K562 (cell line): ENCODE measurements around the gene ENG. TPM values are rescaled to one million over a fixed set of nuclear protein-coding genes. Genes with fewer than 3 reads are reported as not detected.

ENCODE experiments used
- ATAC-seq: fragments of 200-7000 bp; cut with Tn5 transposase; 3 replicates; pipeline ENCODE4 v1.9.1; 2020; ENCODE audit warnings: moderate library complexity
- BruUV-seq: library from RNA; stranded (reverse); fragments of 400-500 nt; replicated peaks from 2 replicates; lab custom pipeline; 2021; lab: Mats Ljungman, UMichigan
- CTCF ChIA-PET: fragments of 300-600 bp; formaldehyde crosslinking; extraction: SDS; loops from one replicate; lab custom pipeline; 2021; ENCODE audit warnings: low intra/inter-chr PET ratio; lab: Yijun Ruan, JAX
- POLR2A ChIA-PET: fragments of 300-600, 350-650 bp; sonication (Branson Sonifier 250); formaldehyde crosslinking; extraction: SDS; loops from one replicate; lab custom pipeline; 2021; ENCODE audit warnings: antibody characterized with exemption, inconsistent platforms; lab: Yijun Ruan, JAX
- DNase-seq, 4 experiments: peaks; one replicate each; pipeline versions ENCODE4 v3.0.0 to v3.0.0-alpha.2; 2011 to 2018; ENCODE audit warnings: low spot score in 3 of 4, mixed read lengths in 3 of 4; ENCODE audit errors: extremely low read depth in 1 of 4
- FAIRE-seq: peaks from 2 replicates; lab custom pipeline; 2011; peaks lifted over from hg19 to GRCh38; lab: Jason Lieb, UNC
- H2AFZ ChIP-seq: 2 replicates; pipeline ENCODE4 v1.6.0; 2011; ENCODE audit warnings: low read depth, low read length, control low read depth, inconsistent platforms
- H3K27ac ChIP-seq: fragments of 200-600 bp; 3 replicates; pipeline ENCODE4 v1.8.0; 2011; ENCODE audit warnings: low read depth, mild to moderate bottlenecking, control low read depth, inconsistent platforms, low read length, moderate library complexity, mixed read lengths; ENCODE audit errors: extremely low read depth
- H3K27me3 ChIP-seq, 2 experiments: fragments of 300-600 bp in 1 of 2; 2 replicates in 1 of 2; 3 replicates in 1 of 2; pipeline versions ENCODE4 v1.6.0 to v1.8.0; 2011; ENCODE audit warnings: inconsistent platforms in 2 of 2, low read length in 2 of 2, mild to moderate bottlenecking in 1 of 2, mixed read lengths in 1 of 2, moderate library complexity in 1 of 2; ENCODE audit not compliant: control insufficient read depth in 2 of 2, insufficient read depth in 2 of 2
- H3K36me3 ChIP-seq: fragments of 300-600 bp; 3 replicates; pipeline ENCODE4 v1.8.0; 2011; ENCODE audit warnings: mild to moderate bottlenecking, low read length, inconsistent platforms; ENCODE audit not compliant: control insufficient read depth, insufficient read depth
- H3K4me1 ChIP-seq, 2 experiments: fragments of 200-600 bp in 1 of 2; replicated peaks in 1 of 2; 2 replicates in 1 of 2; 3 replicates in 1 of 2; pipeline versions ENCODE4 v1.5.1 to v1.8.0; 2011; ENCODE audit warnings: inconsistent platforms in 2 of 2, low read length in 2 of 2, mild to moderate bottlenecking in 1 of 2, mixed read lengths in 1 of 2, moderate library complexity in 1 of 2; ENCODE audit not compliant: control insufficient read depth in 2 of 2, insufficient read depth in 2 of 2
- H3K4me2 ChIP-seq: 2 replicates; pipeline ENCODE4 v1.6.1; 2011; ENCODE audit warnings: low read length, control low read depth, inconsistent platforms, mixed read lengths; ENCODE audit not compliant: insufficient read depth
- H3K4me3 ChIP-seq: fragments of 200-600 bp; sonication (generic), shearing (Covaris generic); 2 replicates; pipeline ENCODE4 v1.5.1; 2016; ENCODE audit warnings: control low read depth, inconsistent platforms
- H3K79me2 ChIP-seq: fragments of 200-600 bp; 3 replicates; pipeline ENCODE4 v1.8.0; 2011; ENCODE audit warnings: low read length, inconsistent platforms; ENCODE audit not compliant: control insufficient read depth, insufficient read depth
- H3K9ac ChIP-seq, 2 experiments: 2 replicates each; pipeline versions ENCODE4 v1.6.0 to v1.6.1; 2011; ENCODE audit warnings: low read depth in 2 of 2, low read length in 2 of 2, control low read depth in 1 of 2, inconsistent platforms in 1 of 2, mild to moderate bottlenecking in 1 of 2, mixed read lengths in 1 of 2; ENCODE audit not compliant: insufficient read depth in 1 of 2
- H3K9me1 ChIP-seq: one replicate; pipeline ENCODE4 v1.6.0; 2011; ENCODE audit warnings: inconsistent platforms, mild to moderate bottlenecking, low read length, moderate library complexity; ENCODE audit not compliant: control insufficient read depth, insufficient read depth
- H3K9me3 ChIP-seq: replicated peaks from 2 replicates; pipeline ENCODE4 v1.5.1; 2011; ENCODE audit warnings: low read depth, low read length, inconsistent platforms; ENCODE audit not compliant: control insufficient read depth, insufficient read depth
- H4K20me1 ChIP-seq: replicated peaks from 2 replicates; pipeline ENCODE4 v1.6.1; 2011; ENCODE audit warnings: low read length, inconsistent platforms, mixed read lengths; ENCODE audit not compliant: control insufficient read depth, insufficient read depth
- ATF2 ChIP-seq: sonication (generic); formaldehyde crosslinking; IDR thresholded peaks from 2 replicates; pipeline ENCODE4 v1.8.1; 2022; ENCODE audit warnings: missing genetic modification reagents
- BCOR ChIP-seq: fragments of 450-650 bp; IDR thresholded peaks from 2 replicates; pipeline ENCODE4 v1.6.1; 2016
- RBM25 ChIP-seq: fragments of 200-400 bp; formaldehyde crosslinking; IDR thresholded peaks from 2 replicates; pipeline ENCODE4 v1.6.1; 2018; ENCODE audit warnings: low read length, low read depth, moderate library complexity; ENCODE audit not compliant: severe bottlenecking
- YY1 ChIP-seq, 3 experiments: IDR thresholded peaks; 2 replicates each; pipeline ENCODE4 v1.6.1; 2011; ENCODE audit warnings: low read length in 2 of 3, mild to moderate bottlenecking in 2 of 3, moderate library complexity in 2 of 3, borderline replicate concordance in 1 of 3, control low read depth in 1 of 3, low read depth in 1 of 3; ENCODE audit not compliant: insufficient read depth in 3 of 3, insufficient replicate concordance in 2 of 3, control insufficient read depth in 1 of 3, insufficient read length in 1 of 3; ENCODE audit errors: extremely low read depth in 1 of 3
- WGBS: fragments of 100-300 bp; shearing (Covaris generic); methylation state at CpG from one replicate; pipeline ENCODE4 v1.1.6; 2016; ENCODE audit warnings: low coverage, mixed read lengths; ENCODE audit not compliant: insufficient coverage; ENCODE audit errors: missing lambda C conversion rate; 5-methylcytosine and 5-hydroxymethylcytosine counted together
- in situ Hi-C: fragments of 300-500 bp; cut with MboI; formaldehyde crosslinking; loops from 4 replicates; pipeline ENCODE4 v1.15.0; 2018; ENCODE audit warnings: inconsistent platforms, mixed read lengths
- intact Hi-C: fragments of 100-400 bp; cut with micrococcal nuclease; formaldehyde crosslinking; loops from 2 replicates; pipeline ENCODE4 v1.14.2; 2022
- polyA plus RNA-seq, 8 experiments: library from polyadenylated mRNA; depleted of rRNA in 4 of 8; stranded (reverse) in 5 of 8; unstranded in 3 of 8; fragments of >200 nt; fragmentation: Nextera tagmentation in 2 of 8; fragmentation: Illumina TruSeq in 1 of 8; extraction: Ambion mirVana in 2 of 8; extraction: Trizol in 1 of 8; gene quantifications; 2 replicates each; pipeline versions ENCODE4 v1.2.1 to v1.2.3, GENCODE V29; 2011 to 2014; ENCODE audit warnings: inconsistent platforms in 1 of 8, missing spikeins in 1 of 8
- total RNA-seq, 7 experiments: library from RNA; depleted of rRNA in 6 of 7; stranded (reverse); fragments of >200 nt in 6 of 7; fragmentation: Illumina TruSeq in 2 of 7; extraction: Trizol in 2 of 7; gene quantifications; 2 replicates each; pipeline versions ENCODE4 v1.2.1 to v1.2.3, GENCODE V29; 2011 to 2021; ENCODE audit warnings: low replicate concordance in 1 of 7
- TF ChIP-seq, protein P1 (sequence below): sonication (generic); formaldehyde crosslinking; IDR thresholded peaks from 2 replicates; pipeline ENCODE4 v1.8.0; 2022; ENCODE audit warnings: mild to moderate bottlenecking, missing genetic modification reagents

Gene ENG
- total and polyA plus RNA-seq, 9 of the 15 experiments (the other 6 are each of a cell fraction or from before 2014, with no cell fraction given) = 0.04 to 0.40 (median 0.14) TPM; not detected in 1

GRCh38 chr9:127852829-127853228 is 1.6 kb downstream of the ENG start:
- Histone ChIP-seq H3K27ac (no peak overlapping the region), H3K4me1 (peaks cover 10 to 31% of the 10 kb centered on the region in 2 experiments), H3K79me2 (no peaks in the 10 kb centered on the region), H3K9me3 (peaks cover 17% of the 10 kb centered on the region), H3K36me3 (no peaks in the 10 kb centered on the region), H3K4me3 (no peak overlapping the region), H3K4me2 (no peak overlapping the region), H4K20me1 (no peaks in the 10 kb centered on the region), H3K9ac (no peak overlapping the region), H2AFZ (no peak overlapping the region; the same call in 1 of the 2 replicates), H3K9me1 (no peaks in the 10 kb centered on the region), H3K27me3 (no peaks in the 10 kb centered on the region)
- in situ Hi-C loops (no loop called here), intact Hi-C loops (no loop called here)
- ATAC-seq (no peak), FAIRE-seq (no peak), DNase-seq (no peak)
- BruUV-seq = no TSS peak
- ChIA-PET CTCF (no interaction called here), POLR2A (interaction anchor here (0.6 to 1.4 kb wide), 3 partner anchors 10 to 25 kb away, joined by 3 to 6 read pairs (median 3); no protein-coding TSS in a partner anchor)
- WGBS = 62% methylated on average over 9 of the region's 9 CpGs
- no peak for TF ChIP-seq ATF2
- TF ChIP-seq BCOR = peak; percentile 81
- peak; percentile 82 for TF ChIP-seq RBM25
- TF ChIP-seq YY1 (IDR thresholded peaks at IDR 0.05; ENCODE audit: borderline replicate concordance in 1 of 3, control insufficient read depth in 1 of 3, extremely low read depth in 1 of 3, insufficient read depth in 3 of 3, insufficient read length in 1 of 3, insufficient replicate concordance in 2 of 3, low read depth in 1 of 3, low read length in 2 of 3) = peak in 1 of 3 experiments; percentile 63
- TF ChIP-seq, protein P1, sequence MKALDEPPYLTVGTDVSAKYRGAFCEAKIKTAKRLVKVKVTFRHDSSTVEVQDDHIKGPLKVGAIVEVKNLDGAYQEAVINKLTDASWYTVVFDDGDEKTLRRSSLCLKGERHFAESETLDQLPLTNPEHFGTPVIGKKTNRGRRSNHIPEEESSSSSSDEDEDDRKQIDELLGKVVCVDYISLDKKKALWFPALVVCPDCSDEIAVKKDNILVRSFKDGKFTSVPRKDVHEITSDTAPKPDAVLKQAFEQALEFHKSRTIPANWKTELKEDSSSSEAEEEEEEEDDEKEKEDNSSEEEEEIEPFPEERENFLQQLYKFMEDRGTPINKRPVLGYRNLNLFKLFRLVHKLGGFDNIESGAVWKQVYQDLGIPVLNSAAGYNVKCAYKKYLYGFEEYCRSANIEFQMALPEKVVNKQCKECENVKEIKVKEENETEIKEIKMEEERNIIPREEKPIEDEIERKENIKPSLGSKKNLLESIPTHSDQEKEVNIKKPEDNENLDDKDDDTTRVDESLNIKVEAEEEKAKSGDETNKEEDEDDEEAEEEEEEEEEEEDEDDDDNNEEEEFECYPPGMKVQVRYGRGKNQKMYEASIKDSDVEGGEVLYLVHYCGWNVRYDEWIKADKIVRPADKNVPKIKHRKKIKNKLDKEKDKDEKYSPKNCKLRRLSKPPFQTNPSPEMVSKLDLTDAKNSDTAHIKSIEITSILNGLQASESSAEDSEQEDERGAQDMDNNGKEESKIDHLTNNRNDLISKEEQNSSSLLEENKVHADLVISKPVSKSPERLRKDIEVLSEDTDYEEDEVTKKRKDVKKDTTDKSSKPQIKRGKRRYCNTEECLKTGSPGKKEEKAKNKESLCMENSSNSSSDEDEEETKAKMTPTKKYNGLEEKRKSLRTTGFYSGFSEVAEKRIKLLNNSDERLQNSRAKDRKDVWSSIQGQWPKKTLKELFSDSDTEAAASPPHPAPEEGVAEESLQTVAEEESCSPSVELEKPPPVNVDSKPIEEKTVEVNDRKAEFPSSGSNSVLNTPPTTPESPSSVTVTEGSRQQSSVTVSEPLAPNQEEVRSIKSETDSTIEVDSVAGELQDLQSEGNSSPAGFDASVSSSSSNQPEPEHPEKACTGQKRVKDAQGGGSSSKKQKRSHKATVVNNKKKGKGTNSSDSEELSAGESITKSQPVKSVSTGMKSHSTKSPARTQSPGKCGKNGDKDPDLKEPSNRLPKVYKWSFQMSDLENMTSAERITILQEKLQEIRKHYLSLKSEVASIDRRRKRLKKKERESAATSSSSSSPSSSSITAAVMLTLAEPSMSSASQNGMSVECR = no peak
